NCI-H2107 treated with DMSO at 0.1 percent for 48 hours (cell line): ENCODE data around the gene PPT2.
"Not testable (repeated sequence)": the region's sequence is repeated elsewhere in the genome, so short reads cannot be mapped to it uniquely, and the experiment has no call there.

ENCODE experiments used
- DNase-seq: peaks from one replicate; lab custom pipeline; 2025; ENCODE audit not compliant: unreplicated experiment; lab: John Stamatoyannopoulos, UW

Gene PPT2

GRCh38 chr6:32188381-32189068 lies 34.6 kb downstream of the PPT2 start:
- DNase-seq = no peak

- DNase-seq = no peak
These were observed 35.3 kb downstream of the PPT2 start for GRCh38 chr6:32189069-32189741.

GRCh38 chr6:32189742-32190053 lies 35.8 kb downstream of the PPT2 start:
- no peak for DNase-seq

GRCh38 chr6:32190054-32190851 lies 36.3 kb downstream of the PPT2 start, which contains the start of gene PBX2:
TSS of gene PBX2 (minus strand) at chr6:32190202. CDS start at chr6:32189915, 287 bp downstream.
- peak; percentile 35 for DNase-seq

GRCh38 chr6:32190911-32191677 lies 37.2 kb downstream of the PPT2 start:
- no peak for DNase-seq

GRCh38 chr6:32191696-32192607 lies 38.0 kb downstream of the PPT2 start:
- DNase-seq = no peak

GRCh38 chr6:32192608-32193039 lies 38.7 kb downstream of the PPT2 start, which contains the start of gene GPSM3:
TSS of gene GPSM3 (minus strand) at chr6:32192643. CDS start at chr6:32192513, 130 bp downstream.
- DNase-seq = no peak

GRCh38 chr6:32193096-32193495 lies 39.2 kb downstream of the PPT2 start:
- not testable (repeated sequence) for DNase-seq

- DNase-seq = no peak
These were observed 40.4 kb downstream of the PPT2 start for GRCh38 chr6:32194388-32194787.

- no peak for DNase-seq
These were observed 41.1 kb downstream of the PPT2 start for GRCh38 chr6:32194825-32195651.

GRCh38 chr6:32195652-32195901 lies 41.6 kb downstream of the PPT2 start:
- DNase-seq = peak; percentile 86

GRCh38 chr6:32195902-32196681 lies 42.2 kb downstream of the PPT2 start:
- peak; percentile 33 for DNase-seq

- no peak for DNase-seq
These were observed 43.0 kb downstream of the PPT2 start for GRCh38 chr6:32196682-32197616.

GRCh38 chr6:32198345-32198696 lies 44.4 kb downstream of the PPT2 start:
- no peak for DNase-seq

- no peak for DNase-seq
These were observed 44.9 kb downstream of the PPT2 start for GRCh38 chr6:32198866-32199265.

- DNase-seq = no peak
These were observed 47.0 kb downstream of the PPT2 start for GRCh38 chr6:32200711-32201475.

- no peak for DNase-seq
These were observed 48.2 kb downstream of the PPT2 start for GRCh38 chr6:32202186-32202585.
